ENCODE data around the gene FGF14.

- TF ChIP-seq, protein P1, sequence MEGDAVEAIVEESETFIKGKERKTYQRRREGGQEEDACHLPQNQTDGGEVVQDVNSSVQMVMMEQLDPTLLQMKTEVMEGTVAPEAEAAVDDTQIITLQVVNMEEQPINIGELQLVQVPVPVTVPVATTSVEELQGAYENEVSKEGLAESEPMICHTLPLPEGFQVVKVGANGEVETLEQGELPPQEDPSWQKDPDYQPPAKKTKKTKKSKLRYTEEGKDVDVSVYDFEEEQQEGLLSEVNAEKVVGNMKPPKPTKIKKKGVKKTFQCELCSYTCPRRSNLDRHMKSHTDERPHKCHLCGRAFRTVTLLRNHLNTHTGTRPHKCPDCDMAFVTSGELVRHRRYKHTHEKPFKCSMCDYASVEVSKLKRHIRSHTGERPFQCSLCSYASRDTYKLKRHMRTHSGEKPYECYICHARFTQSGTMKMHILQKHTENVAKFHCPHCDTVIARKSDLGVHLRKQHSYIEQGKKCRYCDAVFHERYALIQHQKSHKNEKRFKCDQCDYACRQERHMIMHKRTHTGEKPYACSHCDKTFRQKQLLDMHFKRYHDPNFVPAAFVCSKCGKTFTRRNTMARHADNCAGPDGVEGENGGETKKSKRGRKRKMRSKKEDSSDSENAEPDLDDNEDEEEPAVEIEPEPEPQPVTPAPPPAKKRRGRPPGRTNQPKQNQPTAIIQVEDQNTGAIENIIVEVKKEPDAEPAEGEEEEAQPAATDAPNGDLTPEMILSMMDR (IDR thresholded peaks at IDR 0.05), result no peak
- TF ChIP-seq EZH2phosphoT487 (IDR thresholded peaks at IDR 0.05) (no peak), EZH2 (IDR thresholded peaks at IDR 0.05) (no peak)
Measured at GRCh38 chr13:101876951-101877350, 524.9 kb downstream of the FGF14 start.

All from neural progenitor cell (in vitro differentiated cells).